Mucosa of gallbladder (tissue), 1 donor: Measurements from ENCODE around the gene GPBAR1. TPM values are rescaled to one million over a fixed set of nuclear protein-coding genes. Genes with fewer than 3 reads are reported as not detected.

Experiments
- DNase-seq: peaks from one replicate; pipeline ENCODE4 v3.0.0-alpha.2; 2020; ENCODE audit warnings: low spot score
- total RNA-seq: library from RNA; stranded (reverse); gene quantifications from one replicate; pipeline ENCODE4 v1.2.1, GENCODE V29; 2021
- donor health status: DM: no; HTN: no; CAD: no.

GPBAR1 gene
- total RNA-seq, 1 donor from 2014 or later, result 49.3 TPM

- peak; percentile 95 for DNase-seq
Observed at GRCh38 chr2:218286570-218287459, 26.0 kb downstream of the GPBAR1 start.

GRCh38 chr2:218289639-218290315 lies 29.0 kb downstream of the GPBAR1 start:
- no peak for DNase-seq

GRCh38 chr2:218290316-218291261 lies 29.8 kb downstream of the GPBAR1 start:
- DNase-seq, result no peak

- no peak for DNase-seq
Observed at GRCh38 chr2:218291318-218292047, 30.7 kb downstream of the GPBAR1 start.

GRCh38 chr2:218292048-218293014 lies 31.5 kb downstream of the GPBAR1 start, which contains the start of gene TMBIM1:
Gene TMBIM1 (minus strand): TSS chr2:218292503. CDS start chr2:218282141, 10,362 bp downstream.
- peak; percentile 77 for DNase-seq

- DNase-seq, result no peak
Observed at GRCh38 chr2:218293715-218294429, 33.1 kb downstream of the GPBAR1 start.

GRCh38 chr2:218294430-218295022 lies 33.7 kb downstream of the GPBAR1 start:
- no peak for DNase-seq

GRCh38 chr2:218295029-218295428 lies 34.2 kb downstream of the GPBAR1 start:
- DNase-seq, result peak; percentile 29

GRCh38 chr2:218296200-218296599 lies 35.4 kb downstream of the GPBAR1 start:
- no peak for DNase-seq

GRCh38 chr2:218296847-218297246 lies 36.0 kb downstream of the GPBAR1 start:
- no peak for DNase-seq

- DNase-seq, result no peak
Observed at GRCh38 chr2:218298314-218298875, 37.6 kb downstream of the GPBAR1 start.

GRCh38 chr2:218300141-218300540 lies 39.3 kb downstream of the GPBAR1 start:
- DNase-seq, result no peak

GRCh38 chr2:218301176-218301819 lies 40.5 kb downstream of the GPBAR1 start:
- DNase-seq, result peak; percentile 90

GRCh38 chr2:218305383-218305782 lies 44.6 kb downstream of the GPBAR1 start:
- no peak for DNase-seq

GRCh38 chr2:218306184-218306920 lies 45.5 kb downstream of the GPBAR1 start:
- DNase-seq, result no peak

- no peak for DNase-seq
Observed at GRCh38 chr2:218307415-218308090, 46.7 kb downstream of the GPBAR1 start.
